GM12892 (cell line): ENCODE data around the gene SETX.

ENCODE experiments used
- POLR2A ChIP-seq: IDR thresholded peaks from 2 replicates; pipeline ENCODE4 v1.6.1; 2011; ENCODE audit warnings: low read depth, low read length, control low read depth
- POLR2AphosphoS5 ChIP-seq: IDR thresholded peaks from 2 replicates; pipeline ENCODE4 v1.6.1; 2011; ENCODE audit warnings: low read depth, low read length, control low read depth
- TAF1 ChIP-seq: IDR thresholded peaks from 2 replicates; pipeline ENCODE4 v1.6.1; 2011; ENCODE audit warnings: low read depth, mild to moderate bottlenecking, control low read depth, low read length, borderline replicate concordance

DNA sequence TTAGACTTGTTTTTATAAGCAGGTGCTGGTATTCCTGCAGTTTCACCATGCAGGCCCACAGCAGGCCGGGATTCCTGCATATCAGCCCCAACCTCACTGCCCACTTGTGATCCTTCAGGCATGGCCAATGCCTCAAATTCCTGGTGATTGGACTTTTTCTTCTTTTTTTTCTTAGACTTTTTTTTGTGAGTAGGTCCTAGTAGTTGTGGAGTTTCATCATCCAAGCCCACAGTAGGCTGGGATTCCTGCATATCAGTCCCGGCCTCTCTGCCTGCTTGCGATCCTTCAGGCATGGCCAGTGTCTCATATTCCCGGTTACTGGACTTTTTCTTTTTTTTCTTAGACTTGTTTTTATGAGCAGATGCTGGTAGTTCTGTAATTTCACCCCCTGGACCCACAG lies 47.0 kb upstream of the SETX start:
- TF ChIP-seq POLR2A (no peak), TAF1 (no peak), POLR2AphosphoS5 (no peak)
